K562 (cell line): ENCODE measurements around the gene G6PC1. TPM values are rescaled to one million over a fixed set of nuclear protein-coding genes. Genes with fewer than 3 reads are reported as not detected.

Source experiments
- BRD9 ChIP-seq: fragments of 450-650 bp; IDR thresholded peaks from 2 replicates; pipeline ENCODE4 v1.6.1; 2018; ENCODE audit warnings: low read depth; ENCODE audit not compliant: partially characterized antibody
- CBFB ChIP-seq: sonication (generic); formaldehyde crosslinking; IDR thresholded peaks from 2 replicates; pipeline ENCODE4 v1.4.0; 2020; ENCODE audit warnings: mild to moderate bottlenecking, missing genetic modification reagents
- DNMT1 ChIP-seq: fragments of 450-650 bp; IDR thresholded peaks from 2 replicates; pipeline ENCODE4 v1.6.1; 2016; ENCODE audit warnings: antibody characterized with exemption, mild to moderate bottlenecking
- ELF1 ChIP-seq: fragments of 200-800 bp; sonication (Bioruptor generic); IDR thresholded peaks from 2 replicates; pipeline ENCODE4 v1.6.1; 2016; ENCODE audit warnings: missing genetic modification characterization, missing compliant biosample characterization
- FOS ChIP-seq: IDR thresholded peaks from 3 replicates; pipeline ENCODE4 v1.6.1; 2011; ENCODE audit not compliant: insufficient read length; ENCODE audit errors: extremely low read depth
- KLF6 ChIP-seq: fragments of 250-450 bp; sonication (Bioruptor Pico); IDR thresholded peaks from 2 replicates; pipeline ENCODE4 v1.4.0; 2020; ENCODE audit warnings: mild to moderate bottlenecking, moderate library complexity, borderline replicate concordance
- MEF2A ChIP-seq: IDR thresholded peaks from 2 replicates; pipeline ENCODE4 v1.6.1; 2011; ENCODE audit warnings: low read depth, mild to moderate bottlenecking, low read length, moderate library complexity; ENCODE audit not compliant: control insufficient read depth
- NEUROD1 ChIP-seq: fragments of 150-350 bp; IDR thresholded peaks from 2 replicates; pipeline ENCODE4 v1.6.1; 2014; ENCODE audit warnings: borderline replicate concordance, low read length, low read depth; ENCODE audit not compliant: partially characterized antibody
- NFRKB ChIP-seq: fragments of 450-650 bp; IDR thresholded peaks from 2 replicates; pipeline ENCODE4 v1.6.1; 2016; ENCODE audit warnings: low read depth
- POU5F1 ChIP-seq: fragments of 150-350 bp; IDR thresholded peaks from 2 replicates; pipeline ENCODE4 v1.6.1; 2014; ENCODE audit warnings: borderline replicate concordance, low read length, low read depth, mild to moderate bottlenecking; ENCODE audit not compliant: partially characterized antibody
- SOX6 ChIP-seq: fragments of 450-650 bp; IDR thresholded peaks from 2 replicates; pipeline ENCODE4 v1.6.1; 2014; ENCODE audit warnings: mild to moderate bottlenecking
- SRSF3 ChIP-seq: fragments of 200-400 bp; formaldehyde crosslinking; IDR thresholded peaks from 2 replicates; pipeline ENCODE4 v1.6.1; 2016; ENCODE audit warnings: mild to moderate bottlenecking, low read length, moderate library complexity; ENCODE audit not compliant: insufficient read depth
- TAF1 ChIP-seq: IDR thresholded peaks from 2 replicates; pipeline ENCODE4 v1.6.1; 2011; ENCODE audit warnings: mild to moderate bottlenecking, low read length, moderate library complexity; ENCODE audit not compliant: insufficient read depth, control insufficient read depth, severe bottlenecking; ENCODE audit errors: extremely low read depth
- TCF3 ChIP-seq: sonication (generic); formaldehyde crosslinking; IDR thresholded peaks from 2 replicates; pipeline ENCODE4 v1.4.0; 2020; ENCODE audit warnings: mild to moderate bottlenecking, missing genetic modification reagents
- ZFP1 ChIP-seq: fragments of 450-650 bp; formaldehyde crosslinking; IDR thresholded peaks from 2 replicates; pipeline ENCODE4 v1.4.0; 2020; ENCODE audit warnings: mild to moderate bottlenecking, mixed read lengths
- ZNF175 ChIP-seq: fragments of 200-800 bp; sonication (Bioruptor generic); IDR thresholded peaks from 2 replicates; pipeline ENCODE4 v1.6.1; 2016; ENCODE audit warnings: low read depth, mild to moderate bottlenecking, missing genetic modification characterization, missing compliant biosample characterization
- ZNF197 ChIP-seq: fragments of 200-800 bp; sonication (Bioruptor generic); IDR thresholded peaks from 2 replicates; pipeline ENCODE4 v1.6.1; 2016; ENCODE audit warnings: low read depth, missing genetic modification characterization, missing compliant biosample characterization
- ZNF445 ChIP-seq: fragments of 250-450 bp; sonication (Bioruptor Pico); IDR thresholded peaks from 2 replicates; pipeline ENCODE4 v1.4.0; 2020; ENCODE audit warnings: low read depth, mild to moderate bottlenecking, moderate library complexity
- ZNF57 ChIP-seq: fragments of 450-650 bp; formaldehyde crosslinking; IDR thresholded peaks from 2 replicates; pipeline ENCODE4 v1.4.0; 2020; ENCODE audit warnings: mild to moderate bottlenecking, moderate library complexity
- ZNF76 ChIP-seq: fragments of 250-450 bp; sonication (Bioruptor Pico); IDR thresholded peaks from 2 replicates; pipeline ENCODE4 v1.4.0; 2020; ENCODE audit warnings: mild to moderate bottlenecking, moderate library complexity, borderline replicate concordance
- polyA plus RNA-seq, 8 experiments: library from polyadenylated mRNA; depleted of rRNA in 4 of 8; stranded (reverse) in 5 of 8; unstranded in 3 of 8; fragments of >200 nt; fragmentation: Nextera tagmentation in 2 of 8; fragmentation: Illumina TruSeq in 1 of 8; extraction: Ambion mirVana in 2 of 8; extraction: Trizol in 1 of 8; gene quantifications; 2 replicates each; pipeline versions ENCODE4 v1.2.1 to v1.2.3, GENCODE V29; 2011 to 2014; ENCODE audit warnings: inconsistent platforms in 1 of 8, missing spikeins in 1 of 8
- total RNA-seq, 7 experiments: library from RNA; depleted of rRNA in 6 of 7; stranded (reverse); fragments of >200 nt in 6 of 7; fragmentation: Illumina TruSeq in 2 of 7; extraction: Trizol in 2 of 7; gene quantifications; 2 replicates each; pipeline versions ENCODE4 v1.2.1 to v1.2.3, GENCODE V29; 2011 to 2021; ENCODE audit warnings: low replicate concordance in 1 of 7
- TF ChIP-seq, protein P1 (sequence below), 3 experiments: fragments of 200-800 bp in 1 of 3; sonication (Bioruptor generic) in 1 of 3; sonication (generic) in 1 of 3; formaldehyde crosslinking in 1 of 3; IDR thresholded peaks; 2 replicates each; pipeline versions ENCODE4 v1.6.1 to v1.8.0; 2016 to 2022; ENCODE audit warnings: mild to moderate bottlenecking in 2 of 3, missing compliant biosample characterization in 2 of 3, missing genetic modification characterization in 2 of 3, missing genetic modification reagents in 1 of 3
- TF ChIP-seq, protein P2 (sequence below): fragments of 250-450 bp; sonication (Bioruptor Pico); IDR thresholded peaks from 2 replicates; pipeline ENCODE4 v1.8.0; 2021; ENCODE audit warnings: borderline replicate concordance, mild to moderate bottlenecking, moderate library complexity; ENCODE audit not compliant: poor library complexity, severe bottlenecking
- TF ChIP-seq, protein P3 (sequence below): fragments of 450-650 bp; IDR thresholded peaks from 2 replicates; pipeline ENCODE4 v1.6.1; 2017; ENCODE audit warnings: antibody characterized with exemption

The G6PC1 gene
- total and polyA plus RNA-seq, 9 of the 15 experiments (the other 6 are each of a cell fraction or from before 2014, with no cell fraction given): not detected

DNA sequence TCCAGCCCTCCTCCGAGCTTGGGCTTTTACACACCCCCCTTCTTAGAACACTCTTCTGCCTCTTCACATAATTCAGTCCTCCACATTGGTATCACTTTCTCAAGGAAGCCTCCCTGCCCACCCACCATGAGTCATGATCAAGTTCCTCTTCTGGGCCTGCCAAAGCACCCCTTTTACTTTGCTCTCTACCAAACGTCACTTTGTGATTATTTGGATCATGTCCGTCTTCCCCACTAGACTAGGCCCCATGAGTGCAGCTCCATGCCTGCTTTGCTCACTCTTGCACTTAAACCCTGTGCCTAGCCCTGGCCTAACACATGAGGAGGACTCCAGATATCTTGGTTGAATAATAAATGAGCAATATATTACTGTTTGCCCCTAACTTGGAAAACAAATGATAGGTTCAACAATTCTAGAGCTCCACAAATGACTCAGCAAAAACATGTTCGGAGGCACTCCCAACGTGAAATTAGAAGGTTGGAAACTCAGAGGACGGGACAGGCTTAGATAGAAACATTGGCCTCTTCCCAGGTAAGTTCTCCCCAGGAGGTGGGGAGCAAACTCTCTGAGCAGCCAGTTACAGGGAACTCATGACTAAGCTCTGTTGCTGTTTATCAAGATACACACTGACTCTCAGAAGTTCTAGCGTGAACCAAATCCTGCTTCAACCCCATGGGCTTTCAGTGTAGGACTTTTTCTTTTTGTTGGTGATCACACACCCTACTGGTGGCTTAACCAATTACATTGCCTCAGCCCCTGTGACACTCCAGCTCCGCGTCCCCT lies 28.3 kb downstream of the G6PC1 start (continued):
- TF ChIP-seq NEUROD1 (peak; percentile 50), TAF1 (no peak), FOS (no peak), ZNF175 (CRISPR knock-in tag) (no peak), ZNF445 (CRISPR knock-in tag) (no peak), DNMT1 (no peak; the same call in 1 of the 2 replicates), SOX6 (peak; percentile 56; the same call in 1 of the 2 replicates), ZNF76 (CRISPR knock-in tag) (no peak), NFRKB (peak; percentile 90; the same call in 1 of the 2 replicates), KLF6 (CRISPR knock-in tag) (no peak), BRD9 (peak; percentile 61), ZFP1 (CRISPR knock-in tag) (no peak), CBFB (CRISPR knock-in tag) (no peak), POU5F1 (no peak), ZNF197 (CRISPR knock-in tag) (no peak), ZNF57 (CRISPR knock-in tag) (no peak), ELF1 (no peak), SRSF3 (no peak), TCF3 (0 out of 2 replicates have a peak, but pooled peaks have one; percentile 7), MEF2A (no peak)
- TF ChIP-seq, protein P1, sequence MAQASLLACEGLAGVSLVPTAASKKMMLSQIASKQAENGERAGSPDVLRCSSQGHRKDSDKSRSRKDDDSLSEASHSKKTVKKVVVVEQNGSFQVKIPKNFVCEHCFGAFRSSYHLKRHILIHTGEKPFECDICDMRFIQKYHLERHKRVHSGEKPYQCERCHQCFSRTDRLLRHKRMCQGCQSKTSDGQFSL (CRISPR knock-in tag; IDR thresholded peaks at IDR 0.05): no peak
- TF ChIP-seq, protein P1 (tag; IDR thresholded peaks at IDR 0.05): no peak
- TF ChIP-seq, protein P2, sequence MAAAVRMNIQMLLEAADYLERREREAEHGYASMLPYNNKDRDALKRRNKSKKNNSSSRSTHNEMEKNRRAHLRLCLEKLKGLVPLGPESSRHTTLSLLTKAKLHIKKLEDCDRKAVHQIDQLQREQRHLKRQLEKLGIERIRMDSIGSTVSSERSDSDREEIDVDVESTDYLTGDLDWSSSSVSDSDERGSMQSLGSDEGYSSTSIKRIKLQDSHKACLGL: no peak
- TF ChIP-seq, protein P3, sequence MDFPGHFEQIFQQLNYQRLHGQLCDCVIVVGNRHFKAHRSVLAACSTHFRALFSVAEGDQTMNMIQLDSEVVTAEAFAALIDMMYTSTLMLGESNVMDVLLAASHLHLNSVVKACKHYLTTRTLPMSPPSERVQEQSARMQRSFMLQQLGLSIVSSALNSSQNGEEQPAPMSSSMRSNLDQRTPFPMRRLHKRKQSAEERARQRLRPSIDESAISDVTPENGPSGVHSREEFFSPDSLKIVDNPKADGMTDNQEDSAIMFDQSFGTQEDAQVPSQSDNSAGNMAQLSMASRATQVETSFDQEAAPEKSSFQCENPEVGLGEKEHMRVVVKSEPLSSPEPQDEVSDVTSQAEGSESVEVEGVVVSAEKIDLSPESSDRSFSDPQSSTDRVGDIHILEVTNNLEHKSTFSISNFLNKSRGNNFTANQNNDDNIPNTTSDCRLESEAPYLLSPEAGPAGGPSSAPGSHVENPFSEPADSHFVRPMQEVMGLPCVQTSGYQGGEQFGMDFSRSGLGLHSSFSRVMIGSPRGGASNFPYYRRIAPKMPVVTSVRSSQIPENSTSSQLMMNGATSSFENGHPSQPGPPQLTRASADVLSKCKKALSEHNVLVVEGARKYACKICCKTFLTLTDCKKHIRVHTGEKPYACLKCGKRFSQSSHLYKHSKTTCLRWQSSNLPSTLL: no peak
